Activated T-helper 1 cell treated with Interleukin-2 at 50 U/mL for 16 hours (primary cell): ENCODE measurements around the gene GCM1.
"Not testable (repeated sequence)": the region's sequence is repeated elsewhere in the genome, so short reads cannot be mapped to it uniquely, and the experiment has no call there.

Experiments
- DNase-seq: peaks from one replicate; pipeline ENCODE4 v3.0.0-alpha.2; 2020; ENCODE audit warnings: low read depth

The GCM1 gene

GRCh38 chr6:53148684-53149083 is at the start of gene GCM1:
Gene GCM1 (minus strand): TSS chr6:53148841. CDS start chr6:53145632, 3,209 bp downstream.
- no peak for DNase-seq

GRCh38 chr6:53197553-53197952 is 48.9 kb upstream of the GCM1 start:
- no peak for DNase-seq

GRCh38 chr6:53195048-53195447 is 46.4 kb upstream of the GCM1 start:
- no peak for DNase-seq

- DNase-seq = no peak
Measured at GRCh38 chr6:53192682-53193188, 44.1 kb upstream of the GCM1 start.

- no peak for DNase-seq
Measured at GRCh38 chr6:53189554-53189953, 40.9 kb upstream of the GCM1 start.

- DNase-seq = no peak
Measured at GRCh38 chr6:53188833-53189232, 40.2 kb upstream of the GCM1 start.

GRCh38 chr6:53180678-53181077 is 32.0 kb upstream of the GCM1 start:
- no peak for DNase-seq

GRCh38 chr6:53179961-53180651 is 31.5 kb upstream of the GCM1 start:
- no peak for DNase-seq

- no peak for DNase-seq
Measured at GRCh38 chr6:53178837-53179432, 30.3 kb upstream of the GCM1 start.

- DNase-seq = no peak
Measured at GRCh38 chr6:53175027-53175426, 26.4 kb upstream of the GCM1 start.

GRCh38 chr6:53172468-53172803 is 23.8 kb upstream of the GCM1 start:
- no peak for DNase-seq

- DNase-seq = peak; percentile 85
Measured at GRCh38 chr6:53171605-53172467, 23.2 kb upstream of the GCM1 start.

- DNase-seq = no peak
Measured at GRCh38 chr6:53168516-53169267, 20.1 kb upstream of the GCM1 start.

GRCh38 chr6:53165293-53165692 is 16.7 kb upstream of the GCM1 start:
- DNase-seq = no peak

GRCh38 chr6:53162606-53163005 is 14.0 kb upstream of the GCM1 start:
- DNase-seq = no peak

- no peak for DNase-seq
Measured at GRCh38 chr6:53161481-53162009, 12.9 kb upstream of the GCM1 start.

GRCh38 chr6:53159558-53159957 is 10.9 kb upstream of the GCM1 start:
- no peak for DNase-seq

- DNase-seq = not testable (repeated sequence)
Measured at GRCh38 chr6:53158076-53158475, 9.4 kb upstream of the GCM1 start.

- DNase-seq = not testable (repeated sequence)
Measured at GRCh38 chr6:53155279-53155678, 6.6 kb upstream of the GCM1 start.

- DNase-seq = no peak
Measured at GRCh38 chr6:53154794-53155193, 6.2 kb upstream of the GCM1 start.

GRCh38 chr6:53154071-53154470 is 5.4 kb upstream of the GCM1 start:
- DNase-seq = no peak

- DNase-seq = no peak
Measured at GRCh38 chr6:53152576-53152975, 3.9 kb upstream of the GCM1 start.
